HG03575 (cell line): ENCODE data around the gene SLC44A1.

Source experiments
- ATAC-seq: cut with Tn5 transposase; IDR thresholded peaks from one replicate; pipeline ENCODE4 v1.9.1; 2021; ENCODE audit not compliant: unreplicated experiment, insufficient number of reproducible peaks, low FRiP score; ENCODE audit errors: extremely low read depth

Gene SLC44A1

GRCh38 chr9:105244003-105244733 is at the start of gene SLC44A1:
SLC44A1 (plus strand) TSS chr9:105244651; CDS start chr9:105244869, 218 bp downstream.
- peak; percentile 54 for ATAC-seq

GRCh38 chr9:105195259-105195658 is 49.2 kb upstream of the SLC44A1 start:
- ATAC-seq = no peak

DNA sequence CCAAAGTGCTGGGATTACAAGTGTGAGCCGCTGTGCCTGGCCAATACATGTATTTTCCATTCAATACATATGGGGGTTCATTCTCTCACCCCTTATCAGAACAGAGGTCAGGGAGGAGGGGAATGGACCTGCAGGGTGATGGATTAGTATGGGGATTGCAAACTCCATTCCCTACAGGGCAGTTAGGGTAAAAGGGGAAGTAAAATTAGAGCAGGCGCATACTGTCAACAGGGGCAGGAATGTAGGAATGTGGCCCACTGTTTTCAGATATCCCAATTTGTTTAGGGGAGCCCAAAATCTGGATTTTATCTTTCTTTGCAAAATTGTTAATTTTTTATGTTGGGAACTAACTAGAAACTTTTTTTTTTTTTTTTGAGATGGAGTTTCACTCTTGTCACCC is 46.4 kb upstream of the SLC44A1 start:
- ATAC-seq = no peak

- no peak for ATAC-seq
Observed at GRCh38 chr9:105198865-105199264, 45.6 kb upstream of the SLC44A1 start.

GRCh38 chr9:105204416-105204815 is 40.0 kb upstream of the SLC44A1 start:
- no peak for ATAC-seq

- ATAC-seq = no peak
Observed at GRCh38 chr9:105205787-105206495, 38.5 kb upstream of the SLC44A1 start.

GRCh38 chr9:105206496-105206820 is 38.0 kb upstream of the SLC44A1 start:
- no peak for ATAC-seq

DNA sequence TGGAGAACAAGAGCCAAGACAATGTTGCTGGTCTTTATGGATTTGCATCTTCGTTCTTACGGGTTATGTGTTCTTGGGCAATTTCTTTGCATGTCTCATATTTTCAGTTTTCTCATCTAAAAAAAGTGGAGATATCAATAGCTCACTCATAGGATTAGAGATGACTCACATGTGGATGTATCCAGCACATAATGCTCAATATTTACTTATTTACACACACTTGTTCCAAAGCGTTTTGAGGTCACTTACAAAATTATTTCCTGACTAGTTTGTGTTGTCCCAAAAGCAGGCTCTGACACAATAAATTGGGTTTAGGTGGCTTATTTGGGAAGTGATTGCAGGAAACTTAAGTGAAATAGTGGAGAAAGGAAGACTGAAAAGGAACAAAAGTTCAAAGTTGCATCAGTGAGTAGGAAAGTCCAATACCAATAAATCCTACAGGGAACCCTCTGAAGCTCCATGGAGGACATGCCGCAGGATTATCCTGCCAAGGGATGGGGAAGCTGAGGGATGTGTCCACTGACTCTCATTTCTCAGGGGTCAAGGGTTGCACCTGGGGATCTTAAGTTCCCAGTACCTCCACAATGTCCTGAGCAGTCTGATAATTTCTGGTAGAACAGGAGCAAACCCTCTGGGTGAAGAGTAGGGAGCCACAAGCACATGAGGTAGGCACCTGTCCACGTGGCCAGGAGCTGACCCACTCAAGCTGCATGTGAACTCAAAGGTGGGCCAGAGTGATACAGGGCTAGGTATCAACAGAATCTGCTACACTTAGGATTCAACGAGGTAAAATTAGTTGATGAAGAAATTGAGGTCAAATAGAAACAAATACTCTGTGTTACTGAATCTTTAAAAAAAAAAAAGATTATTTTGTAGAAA is 37.4 kb upstream of the SLC44A1 start:
- ATAC-seq = no peak

DNA sequence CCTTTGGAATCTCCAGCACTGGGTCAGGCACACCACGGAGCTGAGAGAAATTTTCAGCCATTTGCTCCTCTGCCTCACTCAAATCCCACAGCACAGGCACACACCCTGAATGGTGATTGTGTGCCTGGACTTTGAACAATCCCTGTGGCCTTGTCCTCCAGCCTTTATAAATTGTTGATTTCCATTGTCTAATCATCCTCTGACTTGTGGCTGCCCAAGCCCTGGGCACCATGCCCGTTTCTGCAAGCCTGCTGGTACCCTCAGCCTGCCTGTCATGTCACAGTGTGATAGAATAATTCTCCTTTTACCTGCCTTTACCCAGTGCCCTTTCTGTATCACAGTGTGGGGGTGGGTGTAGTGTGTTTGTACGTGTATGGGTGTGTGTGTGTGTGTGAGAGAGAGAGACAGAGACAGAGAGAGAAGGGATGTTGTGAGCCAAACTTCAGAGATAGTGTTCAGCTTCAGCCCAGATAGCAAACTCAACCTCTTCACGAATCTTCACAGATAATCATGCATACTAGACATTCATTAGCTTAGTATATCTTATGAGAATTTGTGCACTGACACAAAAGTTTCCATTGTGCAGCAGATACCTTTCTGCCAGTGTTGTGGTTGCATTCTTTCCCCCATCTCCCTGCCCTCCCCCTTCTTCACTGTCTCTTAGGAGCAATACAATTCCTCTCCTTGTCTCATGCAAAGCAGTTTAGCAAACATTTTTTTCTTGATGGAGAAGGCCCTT is 27.8 kb upstream of the SLC44A1 start:
- ATAC-seq = no peak

DNA sequence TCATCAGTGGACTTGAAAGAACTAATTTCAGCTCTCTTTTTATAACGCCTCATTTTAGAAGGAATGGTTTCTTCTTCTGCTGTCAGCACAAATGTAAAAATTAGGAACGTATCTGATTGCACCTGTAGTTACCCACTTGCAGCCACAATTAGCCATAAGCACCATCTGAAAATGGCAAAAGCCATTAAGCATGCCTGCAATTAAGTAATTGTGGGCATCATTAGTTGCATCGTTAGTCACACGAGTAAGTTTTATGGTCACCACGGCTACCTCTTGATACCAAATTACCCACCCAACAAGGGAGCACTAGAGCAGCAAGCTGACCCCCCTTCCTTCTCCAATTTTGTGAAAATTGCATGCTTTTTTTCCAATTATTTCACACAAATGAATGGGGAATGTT is 25.8 kb upstream of the SLC44A1 start:
- ATAC-seq = no peak

DNA sequence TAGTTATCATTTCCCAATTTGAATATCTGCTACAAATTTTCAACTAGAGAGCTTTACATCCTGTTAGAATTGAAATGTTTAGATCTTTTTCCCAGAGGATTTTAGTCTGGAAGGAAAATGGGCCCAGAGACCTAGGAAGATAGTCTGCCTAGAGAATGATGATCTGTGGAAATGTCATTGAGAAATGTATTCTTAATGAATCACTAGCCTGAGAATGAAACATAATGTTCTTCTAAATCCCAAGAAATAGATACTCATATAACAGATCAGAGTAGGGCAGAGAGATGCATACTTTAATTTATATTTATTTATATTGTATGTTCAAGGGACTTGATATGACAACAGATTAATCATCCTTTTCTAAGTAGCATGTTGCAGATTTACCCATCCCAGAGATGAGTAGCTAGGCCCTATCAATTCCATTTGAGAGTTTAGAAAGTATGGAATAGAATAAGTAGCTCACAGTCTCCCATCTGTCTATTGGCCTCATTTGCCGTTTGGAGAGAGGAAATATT is 25.1 kb upstream of the SLC44A1 start:
- no peak for ATAC-seq

DNA sequence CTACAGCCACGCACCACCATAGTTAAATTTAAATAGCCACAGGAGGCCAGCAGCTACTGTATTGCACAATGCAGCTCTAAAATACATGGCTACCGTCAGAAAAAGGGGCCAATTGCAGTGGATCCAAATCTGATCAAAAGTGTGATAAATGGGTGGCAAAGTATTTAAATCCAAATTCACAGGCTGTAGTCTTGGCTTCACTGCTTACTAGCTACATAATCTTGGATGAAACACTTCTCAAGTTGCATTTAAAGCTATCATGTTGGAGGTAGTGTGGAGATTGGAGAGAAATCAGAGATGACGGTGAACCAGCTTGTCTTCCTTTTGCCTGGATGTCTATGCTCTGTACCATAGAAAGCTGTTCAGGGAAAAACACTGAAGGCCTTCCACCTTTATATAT is 24.0 kb upstream of the SLC44A1 start:
- ATAC-seq = no peak

DNA sequence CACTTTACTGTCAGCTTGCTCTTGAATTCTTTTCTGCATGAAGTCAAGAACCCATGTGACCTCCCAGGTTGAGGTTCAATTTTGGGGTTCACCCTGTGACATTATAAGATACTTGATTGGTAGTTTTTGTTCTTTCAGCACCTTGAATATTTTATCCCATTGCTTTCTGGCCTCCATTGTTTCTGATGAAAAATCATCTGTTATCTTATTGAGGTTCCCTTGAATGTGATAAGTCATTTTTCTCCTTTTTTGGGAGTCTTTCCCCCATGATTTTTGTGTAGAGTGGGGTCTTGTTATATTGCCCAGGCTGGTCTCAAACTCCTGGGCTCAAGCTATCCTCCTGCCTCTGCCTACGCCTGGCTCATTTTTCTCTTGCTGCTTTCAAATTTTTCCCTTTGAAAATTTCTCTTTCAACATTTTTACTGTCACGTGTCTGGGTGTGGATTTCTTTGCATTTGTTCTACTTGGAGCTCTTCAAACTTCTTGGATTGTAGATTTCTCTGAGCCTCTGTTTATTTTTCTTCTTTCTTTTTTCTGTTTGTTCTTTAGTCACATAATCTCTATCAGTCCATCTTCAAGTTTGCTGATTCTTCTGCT is 20.8 kb upstream of the SLC44A1 start:
- ATAC-seq = no peak

- ATAC-seq = no peak
Observed at GRCh38 chr9:105226055-105226454, 18.4 kb upstream of the SLC44A1 start.

GRCh38 chr9:105232207-105232606 is 12.2 kb upstream of the SLC44A1 start:
- no peak for ATAC-seq

DNA sequence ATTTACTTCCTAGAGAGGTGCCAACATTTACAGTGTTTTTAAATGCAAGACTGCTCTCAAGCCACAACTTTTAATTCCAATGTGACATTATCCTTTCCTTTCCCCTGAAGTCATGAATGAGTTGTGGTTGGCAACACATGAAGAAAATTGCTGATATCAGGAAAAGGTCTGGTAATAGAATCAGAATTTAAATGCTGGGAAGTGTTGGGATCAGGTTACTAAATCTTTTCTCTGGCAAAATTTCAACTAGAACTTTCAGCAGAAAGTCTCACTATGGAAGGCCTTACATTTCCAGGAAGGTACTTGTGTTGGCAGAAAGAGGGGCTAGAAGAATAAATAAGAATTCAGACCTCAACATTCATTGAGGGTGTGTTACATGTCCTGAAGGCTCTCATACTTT is 10.6 kb upstream of the SLC44A1 start:
- no peak for ATAC-seq

DNA sequence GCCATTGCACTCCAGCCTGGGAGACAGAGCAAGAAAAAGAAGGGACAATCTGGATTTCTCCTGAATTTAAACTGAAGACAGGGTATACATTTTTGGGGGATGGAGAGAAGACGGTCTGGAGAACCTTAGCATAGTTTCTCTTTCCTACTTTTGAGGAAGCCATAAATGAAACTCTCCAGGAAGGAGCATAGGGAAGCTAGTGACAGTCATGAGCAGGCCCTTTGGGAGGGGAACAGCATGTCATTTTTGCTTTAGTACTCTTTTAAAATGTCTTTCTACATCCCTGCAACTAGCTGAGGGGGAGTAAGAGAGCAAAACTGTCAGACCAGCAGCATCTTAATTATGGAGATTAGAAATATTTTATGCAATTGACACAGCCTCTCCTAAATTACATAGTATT is 8.2 kb upstream of the SLC44A1 start:
- ATAC-seq = no peak

DNA sequence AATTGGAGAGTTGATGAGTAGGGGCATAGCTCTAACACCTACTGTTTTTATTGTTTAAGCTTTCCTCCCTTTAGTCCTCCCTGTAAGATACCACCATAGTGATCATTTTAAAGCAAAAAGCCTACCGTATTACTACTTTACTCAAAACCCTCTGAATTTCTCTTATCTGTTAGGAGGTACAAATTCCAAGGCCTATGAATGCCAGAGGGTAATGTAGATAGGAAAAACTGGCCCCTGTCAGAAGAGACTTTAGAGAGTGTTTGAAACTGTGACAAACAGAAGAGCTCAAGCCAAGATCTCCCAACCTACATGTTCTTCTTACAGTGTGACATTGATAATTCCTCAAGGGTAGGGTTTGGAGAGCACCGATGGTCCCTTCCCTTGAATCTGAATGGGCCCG is 7.2 kb upstream of the SLC44A1 start:
- ATAC-seq = no peak

DNA sequence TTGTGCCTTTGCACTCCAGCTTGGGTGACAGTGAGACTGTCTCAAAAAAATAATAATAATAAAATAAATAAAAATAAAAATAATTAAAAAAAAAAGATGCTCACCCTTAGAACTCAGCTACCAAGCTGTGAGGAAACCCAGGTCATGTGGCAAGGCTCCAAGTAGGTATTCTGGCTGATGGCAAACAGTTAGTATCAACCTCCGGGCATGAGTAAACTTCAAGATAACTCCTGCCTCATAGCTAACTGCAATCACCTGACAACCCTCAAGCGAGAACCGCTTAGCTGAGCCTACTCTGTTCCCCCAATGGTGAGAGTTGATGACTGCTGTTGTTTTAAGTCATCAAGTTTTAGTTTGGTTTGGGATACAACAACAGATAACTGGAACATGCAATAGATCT is 6.1 kb upstream of the SLC44A1 start:
- no peak for ATAC-seq
